Activated CD4-positive, CD25-positive, alpha-beta regulatory T cell treated with anti-CD3 and anti-CD28 coated beads, Interleukin-2, amount 50 U/mL, for 16 hours (primary cell): ENCODE results near the gene RNF215.
"Not testable (repeated sequence)": the region's sequence is repeated elsewhere in the genome, so short reads cannot be mapped to it uniquely, and the experiment has no call there.

ENCODE experiments used
- DNase-seq: peaks from one replicate; pipeline ENCODE4 v3.0.0-alpha.2; 2020; ENCODE audit warnings: low read depth, low spot score

RNF215 gene

DNA sequence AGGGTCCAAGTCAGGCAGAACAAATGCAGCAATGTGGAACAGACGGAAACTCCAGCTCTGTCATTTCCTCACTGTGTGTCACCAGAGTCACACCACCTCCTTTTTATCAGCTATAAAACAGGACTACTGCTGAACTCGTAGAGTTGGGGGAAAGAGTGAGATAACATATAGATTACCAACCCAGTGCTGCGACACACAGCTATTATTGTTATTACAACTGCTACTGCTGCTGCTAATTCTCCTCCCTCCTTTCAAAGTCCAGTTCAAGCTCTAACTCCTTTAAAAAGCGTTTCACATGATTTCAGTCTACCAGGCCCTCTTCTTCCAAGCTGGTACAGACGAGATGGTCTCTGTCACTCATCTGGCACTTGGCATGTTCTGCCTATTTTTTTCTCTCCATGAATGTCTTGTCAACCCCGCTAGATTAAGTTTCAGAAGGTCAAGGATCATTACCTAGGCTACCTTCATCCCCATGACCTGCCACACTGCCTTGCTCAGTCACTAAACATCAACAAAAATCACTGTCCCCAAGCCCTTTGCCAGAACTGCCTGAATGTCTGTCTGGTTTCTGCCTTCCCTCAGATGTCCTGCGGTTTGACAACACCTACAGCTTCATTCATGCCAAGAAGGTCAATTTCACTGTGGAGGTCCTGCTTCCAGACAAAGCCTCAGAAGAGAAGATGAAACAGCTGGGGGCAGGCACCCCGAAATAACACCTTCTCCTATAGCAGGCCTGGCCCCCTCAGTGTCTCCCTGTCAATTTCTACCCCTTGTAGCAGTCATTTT, 34.7 kb upstream of the RNF215 start:
- DNase-seq = no peak

DNA sequence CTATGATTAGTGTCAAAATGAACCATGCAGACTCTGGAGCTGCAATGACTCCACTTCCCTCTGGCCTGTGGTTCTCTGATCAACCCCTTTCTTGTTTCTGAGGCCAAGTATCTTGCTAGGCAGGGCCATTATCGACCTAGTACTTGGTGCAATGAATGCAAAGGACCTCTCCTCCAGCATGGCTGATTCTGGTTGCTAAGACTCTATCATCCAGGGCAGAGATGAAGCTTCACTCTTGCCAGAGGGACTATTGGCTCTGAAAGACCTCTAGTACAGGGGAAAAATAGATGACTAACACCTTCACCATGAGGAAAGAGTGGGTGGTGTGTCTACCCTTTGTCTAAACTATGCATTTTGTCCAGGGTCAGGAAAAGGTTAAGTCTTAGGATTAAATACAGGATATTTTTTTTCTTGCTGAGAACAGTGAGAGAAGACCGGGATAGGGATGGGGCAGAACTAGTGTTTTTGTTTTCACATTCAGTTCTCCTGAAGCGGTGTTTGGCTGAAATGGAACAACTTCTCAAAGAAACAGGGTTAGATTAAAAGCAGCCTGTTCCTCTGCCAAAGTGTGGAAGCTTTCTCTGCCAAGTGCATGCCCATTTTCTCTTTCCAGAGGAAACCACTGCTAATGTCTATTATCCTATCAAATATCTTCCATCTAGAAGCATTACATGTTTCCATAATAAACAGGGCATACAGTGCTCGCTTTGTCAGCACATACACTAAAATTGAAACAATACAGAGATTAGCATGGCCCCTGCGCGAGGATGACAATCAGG, 33.3 kb upstream of the RNF215 start:
- DNase-seq = no peak

DNA sequence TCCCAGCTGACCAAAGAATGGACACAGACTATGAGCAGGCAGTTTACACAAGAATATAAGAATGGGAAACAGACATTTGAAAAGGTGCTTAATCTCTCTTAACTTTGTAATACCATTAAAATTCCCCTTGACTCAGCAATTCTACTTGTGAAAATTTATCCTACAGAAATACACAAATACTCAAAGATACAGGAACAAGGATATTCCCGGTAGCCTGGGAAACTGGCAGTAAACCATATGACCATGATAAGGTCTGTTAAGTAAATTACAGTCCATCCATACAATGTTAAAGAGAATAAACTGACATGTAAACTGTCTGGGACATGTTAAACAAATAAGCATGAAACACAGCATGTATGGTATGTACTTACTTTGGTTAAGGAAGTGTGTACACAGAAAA, 29.6 kb upstream of the RNF215 start:
- no peak for DNase-seq

DNA sequence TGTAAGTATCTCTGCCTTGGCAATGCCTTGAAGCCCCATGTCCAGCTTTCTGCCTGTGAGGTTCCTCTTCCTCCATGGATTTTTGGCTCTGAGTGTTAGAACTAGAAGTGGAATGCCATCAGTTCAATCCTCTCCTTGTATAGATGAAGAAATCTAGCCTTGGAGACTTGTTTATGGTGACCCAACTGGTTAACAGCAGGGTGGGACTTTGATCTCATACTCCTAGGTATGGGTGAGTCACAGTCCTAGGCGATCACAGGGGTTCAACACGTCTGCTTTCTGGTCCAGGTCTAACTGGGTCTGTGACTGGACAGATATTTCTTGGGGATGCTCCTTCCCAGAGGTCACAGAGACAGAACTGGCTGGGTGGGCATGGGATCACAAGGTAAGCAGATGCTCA, 29.2 kb upstream of the RNF215 start:
- no peak for DNase-seq

DNA sequence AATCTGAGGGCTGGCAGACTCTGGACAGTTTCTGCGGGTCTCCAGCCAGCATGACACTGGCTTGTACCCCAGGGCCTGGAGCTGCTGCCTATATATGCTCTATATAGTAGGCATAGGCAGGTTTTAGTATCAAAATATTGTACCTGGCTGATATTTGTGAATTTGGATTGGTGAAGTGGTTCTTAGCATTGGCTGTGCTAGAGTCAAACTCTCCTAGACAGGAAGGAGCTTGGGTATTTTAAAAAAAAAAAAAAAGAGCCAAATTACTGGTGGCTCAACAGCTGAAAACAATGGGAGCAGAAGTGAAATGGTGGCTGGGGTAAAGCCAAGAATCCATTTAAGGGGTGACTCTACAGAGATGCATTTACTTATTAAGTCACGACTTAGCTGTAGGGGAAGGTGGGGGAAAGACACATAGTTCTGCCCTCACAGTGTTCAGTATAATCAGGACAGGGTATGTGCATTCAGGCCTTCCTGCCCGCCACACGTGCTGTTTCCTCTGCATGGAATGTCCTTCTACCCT, 27.4 kb upstream of the RNF215 start:
- DNase-seq = no peak

DNA sequence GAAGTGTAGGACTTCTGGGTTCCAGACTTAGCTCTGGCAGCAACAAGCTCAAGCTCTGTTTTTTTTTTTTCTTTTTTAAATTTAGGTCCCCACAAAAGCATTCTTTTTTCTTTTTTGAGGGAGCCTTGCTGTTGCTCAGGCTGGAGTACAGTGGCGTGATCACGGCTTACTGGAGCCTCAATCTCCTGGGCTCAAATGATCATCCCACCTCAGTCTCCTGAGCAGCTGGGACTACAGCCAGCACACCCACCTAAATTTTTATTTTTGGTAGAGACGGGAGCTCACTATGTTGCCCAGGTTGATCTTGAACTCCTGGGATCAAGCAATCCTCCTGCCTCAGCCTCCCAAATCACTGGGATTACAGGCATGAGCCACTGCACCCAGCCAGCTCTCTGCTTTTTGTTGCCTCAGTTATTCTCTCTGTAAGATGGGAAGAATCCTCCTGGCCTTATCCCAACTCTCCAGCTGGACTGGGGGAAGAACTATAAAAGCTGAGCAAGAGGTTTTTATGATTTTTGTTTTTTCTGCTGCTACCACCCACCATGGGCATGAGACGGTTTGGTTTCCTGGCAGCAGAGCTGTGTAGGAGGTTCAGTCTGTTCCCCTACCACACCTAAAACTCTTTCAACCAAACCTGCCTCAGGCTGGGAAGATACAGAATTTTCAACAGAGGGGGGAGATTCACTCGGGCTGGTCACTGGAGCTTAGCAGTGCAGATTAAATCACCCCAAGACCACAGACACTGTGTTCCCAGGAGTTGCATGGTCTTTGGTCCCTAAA, 26.7 kb upstream of the RNF215 start:
- no peak for DNase-seq

DNA sequence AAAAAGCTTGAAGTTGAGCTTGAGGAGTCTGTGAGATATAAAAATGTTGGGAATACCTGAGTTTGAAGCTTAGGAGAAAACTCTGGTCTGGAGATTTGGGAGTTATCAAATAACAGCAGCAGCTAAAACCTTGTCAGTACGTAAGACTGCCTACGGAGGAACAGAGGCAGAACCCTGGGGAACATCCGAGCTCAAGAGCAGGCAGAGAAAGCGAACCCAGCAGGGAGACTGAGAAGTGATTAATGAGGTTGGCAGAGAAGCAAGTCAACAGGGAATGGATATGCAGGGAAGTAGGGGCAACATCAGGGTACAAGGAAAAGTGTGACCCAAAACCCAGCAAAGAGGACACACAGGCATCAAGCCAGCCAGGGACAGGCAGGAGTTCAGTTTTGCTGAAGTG, 25.8 kb upstream of the RNF215 start:
- DNase-seq = no peak

DNA sequence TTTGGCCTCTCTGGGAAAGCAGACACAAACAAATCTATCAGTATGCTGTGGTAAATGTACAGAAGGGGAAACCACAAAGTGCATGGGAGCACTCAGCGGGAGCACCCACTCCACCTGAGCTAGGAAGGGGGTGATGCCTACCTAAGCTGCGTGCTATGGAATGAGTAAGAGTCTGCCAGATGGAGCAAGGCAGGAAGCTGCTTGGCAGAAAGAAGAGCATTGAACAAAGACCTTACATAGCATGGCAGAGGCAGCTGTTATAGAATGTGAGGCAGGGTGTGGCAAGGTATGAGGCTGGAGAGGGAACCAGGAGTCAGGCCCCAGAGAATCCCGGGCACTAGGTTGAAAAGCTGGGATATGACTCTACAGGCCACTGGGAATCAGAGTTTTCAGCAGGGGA, 24.6 kb upstream of the RNF215 start:
- DNase-seq = no peak

DNA sequence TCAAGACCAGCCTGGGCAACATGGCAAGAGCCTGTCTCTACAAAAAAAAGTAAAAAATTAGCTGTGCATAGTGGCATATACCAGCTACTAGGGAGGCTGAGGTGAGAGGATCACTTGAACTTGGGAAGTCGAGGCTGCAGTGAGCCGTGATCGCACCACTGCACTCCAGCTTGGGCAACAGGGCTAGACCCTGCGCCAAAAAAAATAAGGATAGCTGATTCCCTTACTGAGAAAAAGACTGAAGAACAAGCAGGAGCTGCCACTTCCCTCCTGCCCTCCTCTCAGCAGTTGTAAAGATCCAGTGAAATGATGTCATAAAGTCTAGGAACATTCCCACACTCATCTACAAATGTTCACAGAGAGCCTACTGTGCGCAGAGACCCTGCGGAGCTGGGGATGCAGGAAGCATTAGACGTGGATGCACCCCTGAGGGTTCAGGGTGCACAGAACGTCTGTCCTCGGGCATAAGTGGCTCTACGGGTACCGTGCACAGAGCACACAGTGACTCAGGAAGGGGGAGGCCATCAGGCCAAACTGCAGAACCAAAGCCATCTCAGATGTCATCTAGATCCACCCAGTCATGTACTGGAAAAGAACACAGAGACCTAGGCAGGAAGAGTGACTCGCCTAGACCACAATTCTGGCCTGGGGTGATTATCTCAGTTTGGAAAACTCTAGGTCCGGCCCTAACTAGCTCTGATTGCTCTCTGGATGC, 21.3 kb upstream of the RNF215 start:
- DNase-seq = no peak

DNA sequence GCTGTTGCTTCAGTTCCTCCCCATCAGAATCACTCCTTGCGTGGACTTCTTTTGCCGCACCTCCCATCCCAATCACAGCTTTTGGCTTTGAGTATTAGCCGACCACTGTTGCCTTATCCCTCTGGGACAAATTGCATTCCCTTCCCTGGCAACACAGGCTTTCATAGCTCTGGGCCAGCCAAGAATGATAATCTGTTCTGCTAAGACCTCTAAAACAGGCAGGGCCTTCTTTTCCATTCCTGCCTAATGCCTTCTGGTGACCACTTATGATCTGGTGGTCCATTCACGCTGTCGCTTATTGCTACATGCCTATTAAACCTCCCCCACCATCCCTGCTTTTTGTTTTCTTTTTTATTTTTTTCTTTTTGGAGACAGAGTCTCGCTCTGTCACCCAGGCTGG, 19.2 kb upstream of the RNF215 start:
- DNase-seq = no peak

DNA sequence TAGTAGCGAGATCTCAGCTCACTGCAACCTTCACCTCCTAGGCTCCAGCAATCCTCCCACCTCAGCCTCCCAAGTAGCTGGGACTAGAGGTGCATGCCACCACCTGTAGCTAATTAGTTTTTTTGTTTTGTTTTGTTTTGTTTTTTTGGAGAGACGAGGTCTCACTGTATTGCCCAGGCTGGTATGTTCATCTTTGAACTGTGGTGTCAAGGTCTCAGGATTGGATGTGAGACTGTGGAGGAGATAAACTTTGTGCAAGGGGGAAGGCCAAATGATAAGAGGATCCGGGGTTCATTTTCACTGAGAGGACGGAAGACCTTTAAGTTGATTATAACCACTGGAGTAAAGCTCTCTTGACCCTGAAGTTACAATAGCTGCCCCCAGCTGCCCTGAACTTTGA, 18.5 kb upstream of the RNF215 start:
- DNase-seq = no peak

DNA sequence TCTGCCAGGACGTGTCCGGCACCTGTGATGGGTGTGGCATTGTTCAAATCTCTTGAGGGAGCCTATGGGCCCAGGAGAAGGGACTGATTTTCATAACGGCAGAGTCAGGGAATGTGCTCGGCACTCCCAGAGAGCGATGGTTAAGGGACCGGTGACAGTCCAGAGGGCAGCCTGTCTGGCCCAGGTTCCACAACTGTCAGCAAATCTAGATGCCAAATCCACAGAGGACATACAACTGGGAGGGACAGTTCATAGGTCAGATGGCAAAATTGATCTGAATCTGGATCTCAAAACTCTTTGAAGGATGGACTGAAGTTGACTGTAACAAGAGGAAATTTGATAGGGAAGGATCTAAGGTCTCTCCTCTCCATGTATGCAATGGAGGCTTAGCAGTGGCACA, 17.1 kb upstream of the RNF215 start:
- no peak for DNase-seq

DNA sequence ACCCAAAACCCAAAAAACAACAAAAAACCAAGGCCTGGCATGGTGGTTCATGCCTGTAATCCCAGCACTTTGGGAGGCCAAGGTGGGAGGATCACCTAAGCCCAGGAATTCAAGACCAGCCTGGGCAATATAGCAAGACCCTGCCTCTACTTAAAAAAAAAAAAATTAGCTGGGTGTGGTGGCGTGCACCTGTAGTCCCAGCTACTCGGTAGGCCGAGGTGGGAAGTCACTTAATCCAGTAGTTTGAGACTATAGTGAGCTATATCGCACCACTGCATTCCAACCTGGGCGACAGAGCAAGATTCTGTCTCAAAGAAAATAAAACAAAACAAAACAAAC, 15.5 kb upstream of the RNF215 start:
- DNase-seq = not testable (repeated sequence)

DNA sequence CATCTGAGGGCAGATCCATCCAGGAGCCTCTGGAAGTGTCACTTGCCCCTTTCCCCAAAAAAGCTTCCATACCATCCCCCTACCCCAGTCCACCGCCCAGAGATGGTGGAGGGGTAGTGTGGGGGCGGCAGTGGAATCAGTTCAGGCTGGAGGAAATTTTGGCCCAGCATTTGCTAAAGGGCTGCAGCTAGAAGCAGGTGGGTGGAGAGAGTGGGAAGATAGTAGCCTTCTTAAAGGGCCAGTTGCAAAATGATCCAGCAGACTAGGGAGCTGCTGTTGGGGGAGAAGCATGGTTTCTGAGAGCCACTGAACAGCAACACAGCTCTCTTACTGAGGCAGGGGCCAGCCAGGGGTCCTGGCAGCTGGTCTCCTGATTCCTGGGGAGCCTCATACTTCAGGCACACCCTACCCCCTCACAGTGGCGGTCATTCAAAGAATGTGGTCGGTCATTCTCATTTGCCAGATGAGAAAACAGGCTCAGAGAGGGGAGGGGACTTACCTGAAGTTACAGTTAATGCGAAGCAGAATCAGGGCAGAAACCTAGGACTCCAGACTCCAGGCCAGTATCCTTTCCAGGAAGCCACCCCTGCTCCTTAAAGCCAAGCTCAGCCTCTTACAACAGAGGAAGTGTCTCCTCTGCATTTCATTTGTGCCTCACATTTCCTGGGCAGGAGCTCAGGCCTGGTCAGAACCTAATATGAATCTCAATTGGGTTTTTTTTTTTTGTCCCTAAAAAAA, 15.0 kb upstream of the RNF215 start:
- DNase-seq = no peak

DNA sequence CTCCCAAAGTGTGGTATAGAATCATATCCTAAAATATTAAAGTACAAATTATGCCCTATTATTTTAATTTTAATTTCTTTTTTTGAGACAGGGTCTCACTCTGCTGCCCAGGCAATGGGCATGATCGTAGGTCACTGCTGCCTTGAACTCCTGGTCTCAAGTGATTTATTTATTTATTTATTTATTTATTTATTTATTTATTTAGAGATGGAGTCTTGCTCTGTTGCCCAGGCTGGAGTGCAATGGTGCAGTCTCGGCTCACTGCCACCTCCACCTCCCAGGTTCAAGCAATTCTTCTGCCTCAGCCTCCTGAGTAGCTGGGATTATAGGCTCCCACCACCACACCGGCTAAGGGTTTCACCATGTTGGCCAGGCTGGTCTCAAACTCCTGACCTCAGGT, 13.8 kb upstream of the RNF215 start:
- not testable (repeated sequence) for DNase-seq

DNA sequence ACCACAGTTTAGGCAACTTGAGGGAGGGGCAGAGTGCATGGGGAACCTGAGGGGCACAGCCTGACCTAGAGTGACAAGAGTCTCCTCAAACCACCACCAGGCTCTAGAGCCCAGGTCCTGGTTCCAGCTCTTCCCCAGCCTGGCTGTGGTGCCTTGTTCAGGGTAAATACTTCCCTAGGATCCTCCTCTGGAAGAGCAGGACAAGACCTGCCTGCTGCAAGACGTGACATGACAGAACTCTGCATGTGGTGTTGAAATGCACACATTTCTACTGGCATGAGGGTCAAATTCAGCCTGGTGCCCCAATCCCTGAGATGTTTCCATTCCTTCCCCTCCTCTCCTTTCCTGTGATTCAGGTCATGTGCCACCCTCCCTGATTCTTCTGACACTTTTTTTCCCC, 12.9 kb upstream of the RNF215 start:
- DNase-seq = no peak

DNA sequence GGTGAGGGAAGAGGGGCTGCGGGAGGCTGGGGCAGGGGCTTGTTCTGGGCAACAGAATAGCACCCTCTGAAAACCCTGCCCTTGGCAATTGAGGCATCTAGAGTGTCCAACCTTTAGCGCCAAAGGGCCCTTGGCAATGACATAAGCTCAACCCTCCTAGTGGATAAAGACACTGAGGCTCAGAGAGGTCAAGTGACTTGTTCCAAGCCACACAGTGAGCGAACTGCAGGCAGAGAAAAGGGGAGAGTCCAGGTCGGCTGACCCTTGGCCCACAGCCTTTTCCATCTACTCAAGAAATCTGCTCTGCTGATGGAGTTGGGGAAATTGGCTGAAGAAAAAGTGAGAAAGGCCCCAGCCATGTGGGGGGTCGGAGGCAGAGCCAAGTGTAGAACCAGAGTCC, 12.5 kb upstream of the RNF215 start:
- no peak for DNase-seq

DNA sequence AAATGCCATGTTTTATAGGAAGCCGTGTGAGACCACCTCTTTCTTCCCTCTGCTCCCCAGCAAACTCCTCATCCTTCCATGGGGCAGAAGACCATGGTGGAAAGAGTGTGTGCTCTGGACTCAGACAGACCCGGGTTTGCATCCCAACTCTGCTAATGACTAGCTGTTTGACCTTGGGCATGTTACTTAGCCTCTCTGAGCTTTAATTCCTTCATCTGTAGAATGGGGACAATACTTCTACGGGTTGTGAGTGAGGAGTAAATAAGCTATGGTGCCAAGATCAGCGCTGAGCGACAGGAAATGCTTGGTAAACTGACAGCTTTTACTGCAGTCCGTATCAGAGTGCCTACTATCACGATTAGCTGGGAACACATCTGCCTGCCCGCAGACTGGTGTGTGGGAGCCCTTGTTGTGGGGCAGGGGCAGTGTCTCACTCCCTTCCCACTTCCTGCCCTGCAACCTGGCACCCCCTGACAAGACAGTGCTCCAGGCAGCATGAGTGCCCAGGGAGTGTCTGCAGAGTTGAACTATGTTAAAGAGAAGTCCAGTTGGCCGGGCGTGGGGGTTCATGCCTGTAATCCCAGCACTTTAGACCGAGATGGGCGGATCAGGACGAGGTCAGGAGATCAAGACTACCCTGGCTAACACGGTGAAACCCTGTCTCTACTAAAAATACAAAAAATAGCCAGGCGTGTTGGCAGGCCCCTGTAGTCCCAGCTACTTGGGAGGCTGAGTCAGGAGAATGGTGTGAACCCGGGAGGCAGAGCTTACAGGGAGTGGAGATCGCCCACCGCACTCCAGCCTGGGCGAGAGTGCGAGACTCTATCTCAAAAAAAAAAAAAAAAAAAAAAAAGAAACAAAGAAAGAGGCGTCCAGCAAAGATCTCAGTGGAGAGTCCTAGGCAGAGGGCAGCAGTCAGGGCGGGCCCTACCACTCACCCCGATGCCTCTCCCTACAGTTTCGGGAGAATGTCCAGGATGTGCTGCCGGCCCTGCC, 11.8 kb upstream of the RNF215 start:
- no peak for DNase-seq
